Neural cell (in vitro differentiated cells): ENCODE results near the gene C8A. TPM values are rescaled to one million over a fixed set of nuclear protein-coding genes. Genes with fewer than 3 reads are reported as not detected.

Source experiments
- H2AFZ ChIP-seq: fragments of 200-600, 300-800 bp; sonication (generic), shearing (Covaris generic); 2 replicates; pipeline ENCODE4 v1.6.0; 2014; ENCODE audit warnings: low read depth, mild to moderate bottlenecking, antibody characterized with exemption, low read length, moderate library complexity
- H3F3A ChIP-seq: fragments of 200-600 bp; shearing (Covaris generic); 2 replicates; pipeline ENCODE4 v1.6.1; 2016; ENCODE audit warnings: mild to moderate bottlenecking, moderate library complexity, mixed read lengths, antibody characterized with exemption, low read length; ENCODE audit not compliant: insufficient read depth, poor library complexity, severe bottlenecking
- H3K27ac ChIP-seq: fragments of 200-600, 300-800 bp; sonication (generic), shearing (Covaris generic); 2 replicates; pipeline ENCODE4 v1.5.1; 2014; ENCODE audit warnings: mild to moderate bottlenecking, low read length, moderate library complexity
- H3K27me3 ChIP-seq: fragments of 300-800, 200-600 bp; sonication (generic), shearing (Covaris generic); 2 replicates; pipeline ENCODE4 v1.6.0; 2014; ENCODE audit warnings: mild to moderate bottlenecking, low read depth, low read length, moderate library complexity; ENCODE audit not compliant: insufficient read depth
- H3K36me3 ChIP-seq: fragments of 300-800, 200-600 bp; sonication (generic), shearing (Covaris generic); 2 replicates; pipeline ENCODE4 v1.5.1; 2014; ENCODE audit warnings: mild to moderate bottlenecking, antibody characterized with exemption, low read length, moderate library complexity; ENCODE audit not compliant: insufficient read depth
- H3K4me2 ChIP-seq: fragments of 300-800, 200-600 bp; sonication (generic), shearing (Covaris generic); 2 replicates; pipeline ENCODE4 v1.6.0; 2014; ENCODE audit warnings: mild to moderate bottlenecking, low read length
- H3K4me3 ChIP-seq: fragments of 300-800, 200-600 bp; sonication (generic), shearing (Covaris generic); 2 replicates; pipeline ENCODE4 v1.5.1; 2014; ENCODE audit warnings: mild to moderate bottlenecking, low read length, moderate library complexity
- H3K79me2 ChIP-seq: fragments of 200-600 bp; shearing (Covaris generic); replicated peaks from 2 replicates; pipeline ENCODE4 v1.6.0; 2014; ENCODE audit warnings: mild to moderate bottlenecking, low read length, moderate library complexity; ENCODE audit not compliant: insufficient read depth
- H3K9ac ChIP-seq: fragments of 300-800, 200-600 bp; sonication (generic), shearing (Covaris generic); 2 replicates; pipeline ENCODE4 v1.6.1; 2016; ENCODE audit warnings: mild to moderate bottlenecking, low read length, mixed read lengths
- H3K9me2 ChIP-seq: fragments of 200-600 bp; shearing (Covaris generic); 2 replicates; pipeline ENCODE4 v1.6.1; 2016; ENCODE audit warnings: mild to moderate bottlenecking, low read length, mixed read lengths; ENCODE audit not compliant: insufficient read depth
- H3K9me3 ChIP-seq: fragments of 200-600, 300-800 bp; sonication (generic), shearing (Covaris generic); 2 replicates; pipeline ENCODE4 v1.6.1; 2016; ENCODE audit warnings: mild to moderate bottlenecking, mixed run types, low read length, moderate library complexity, mixed read lengths
- H4K20me1 ChIP-seq: fragments of 200-600 bp; shearing (Covaris generic); 2 replicates; pipeline ENCODE4 v1.6.1; 2016; ENCODE audit warnings: mild to moderate bottlenecking, mixed run types; ENCODE audit not compliant: insufficient read depth
- EP300 ChIP-seq: fragments of 450-650 bp; conservative IDR thresholded peaks from 2 replicates; pipeline ENCODE4 v1.6.1; 2014; ENCODE audit warnings: antibody characterized with exemption, mild to moderate bottlenecking, moderate library complexity; ENCODE audit not compliant: poor library complexity, severe bottlenecking
- EZH2 ChIP-seq: fragments of 200-600, 300-800 bp; shearing (Covaris generic), sonication (generic); IDR thresholded peaks from 2 replicates; pipeline ENCODE4 v1.6.1; 2014; ENCODE audit warnings: antibody characterized with exemption, low read length, borderline replicate concordance, mild to moderate bottlenecking; ENCODE audit not compliant: insufficient read depth, poor library complexity, severe bottlenecking
- MXI1 ChIP-seq: fragments of 450-650 bp; conservative IDR thresholded peaks from 2 replicates; pipeline ENCODE4 v1.6.1; 2014; ENCODE audit warnings: antibody characterized with exemption, mild to moderate bottlenecking; ENCODE audit not compliant: poor library complexity, severe bottlenecking
- POLR2AphosphoS5 ChIP-seq: IDR thresholded peaks from 2 replicates; pipeline ENCODE4 v1.6.1; 2012
- RAD21 ChIP-seq: fragments of 450-650 bp; conservative IDR thresholded peaks from 2 replicates; pipeline ENCODE4 v1.6.1; 2014; ENCODE audit warnings: antibody characterized with exemption, mild to moderate bottlenecking, moderate library complexity
- SMC3 ChIP-seq: fragments of 450-650 bp; conservative IDR thresholded peaks from 2 replicates; pipeline ENCODE4 v1.6.1; 2014; ENCODE audit warnings: antibody characterized with exemption, mild to moderate bottlenecking, moderate library complexity; ENCODE audit not compliant: poor library complexity
- TAF1 ChIP-seq: IDR thresholded peaks from 2 replicates; pipeline ENCODE4 v1.6.1; 2012; ENCODE audit warnings: low read depth
- polyA plus RNA-seq: library from polyadenylated mRNA; depleted of rRNA; stranded (reverse); fragments of >200 nt; gene quantifications from 2 replicates; pipeline ENCODE4 v1.2.3, GENCODE V29; 2014
- TF ChIP-seq, protein P1 (sequence below): fragments of 450-650 bp; IDR thresholded peaks from 2 replicates; pipeline ENCODE4 v1.5.1; 2014; ENCODE audit warnings: antibody characterized with exemption, mild to moderate bottlenecking, moderate library complexity; ENCODE audit not compliant: poor library complexity, severe bottlenecking
- TF ChIP-seq, protein P2 (sequence below): IDR thresholded peaks from 2 replicates; pipeline ENCODE4 v1.6.1; 2012; ENCODE audit warnings: borderline replicate concordance

Gene C8A
- polyA plus RNA-seq, 1 donor from 2014 or later: not detected

DNA sequence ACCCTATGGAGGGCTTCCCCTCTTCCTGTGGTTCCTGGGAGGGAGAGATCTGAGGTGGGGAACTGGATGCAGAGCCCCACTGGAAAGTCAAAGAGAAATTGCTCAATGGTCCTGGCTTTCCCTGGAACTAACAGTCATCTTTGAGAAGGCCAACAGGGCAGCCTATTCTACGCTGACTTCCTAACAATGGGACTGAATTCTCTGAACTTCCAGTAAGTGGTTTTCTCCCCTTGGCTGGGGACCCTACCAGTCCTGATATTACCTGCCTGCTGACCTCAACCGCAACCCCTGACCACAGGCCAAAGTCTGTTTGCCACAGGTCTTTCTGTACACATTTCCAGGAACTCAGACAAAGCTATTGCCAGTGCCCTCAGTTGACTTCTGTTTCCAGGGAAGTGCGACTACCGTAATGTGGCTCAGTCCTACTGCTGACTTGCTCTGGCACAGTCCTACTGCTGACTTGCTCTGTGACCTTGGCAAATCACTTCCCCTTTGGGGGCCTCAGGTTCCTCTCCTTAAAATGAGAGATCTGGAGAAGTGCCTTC, 55.9 kb downstream of the C8A start:
- no peaks in the 10 kb centered on the region for H3K27me3 ChIP-seq
- no peaks in the 10 kb centered on the region for H3K9me3 ChIP-seq
- no peaks in the 10 kb centered on the region for H3K36me3 ChIP-seq
- no peaks in the 10 kb centered on the region for H4K20me1 ChIP-seq
- no peaks in the 10 kb centered on the region for H3K79me2 ChIP-seq
- no peak for TF ChIP-seq POLR2AphosphoS5
- TF ChIP-seq EP300: no peak
- no peak for TF ChIP-seq EZH2
- no peak for TF ChIP-seq TAF1
- no peak for TF ChIP-seq MXI1
- TF ChIP-seq, protein P1, sequence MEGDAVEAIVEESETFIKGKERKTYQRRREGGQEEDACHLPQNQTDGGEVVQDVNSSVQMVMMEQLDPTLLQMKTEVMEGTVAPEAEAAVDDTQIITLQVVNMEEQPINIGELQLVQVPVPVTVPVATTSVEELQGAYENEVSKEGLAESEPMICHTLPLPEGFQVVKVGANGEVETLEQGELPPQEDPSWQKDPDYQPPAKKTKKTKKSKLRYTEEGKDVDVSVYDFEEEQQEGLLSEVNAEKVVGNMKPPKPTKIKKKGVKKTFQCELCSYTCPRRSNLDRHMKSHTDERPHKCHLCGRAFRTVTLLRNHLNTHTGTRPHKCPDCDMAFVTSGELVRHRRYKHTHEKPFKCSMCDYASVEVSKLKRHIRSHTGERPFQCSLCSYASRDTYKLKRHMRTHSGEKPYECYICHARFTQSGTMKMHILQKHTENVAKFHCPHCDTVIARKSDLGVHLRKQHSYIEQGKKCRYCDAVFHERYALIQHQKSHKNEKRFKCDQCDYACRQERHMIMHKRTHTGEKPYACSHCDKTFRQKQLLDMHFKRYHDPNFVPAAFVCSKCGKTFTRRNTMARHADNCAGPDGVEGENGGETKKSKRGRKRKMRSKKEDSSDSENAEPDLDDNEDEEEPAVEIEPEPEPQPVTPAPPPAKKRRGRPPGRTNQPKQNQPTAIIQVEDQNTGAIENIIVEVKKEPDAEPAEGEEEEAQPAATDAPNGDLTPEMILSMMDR: no peak
- TF ChIP-seq, protein P2, sequence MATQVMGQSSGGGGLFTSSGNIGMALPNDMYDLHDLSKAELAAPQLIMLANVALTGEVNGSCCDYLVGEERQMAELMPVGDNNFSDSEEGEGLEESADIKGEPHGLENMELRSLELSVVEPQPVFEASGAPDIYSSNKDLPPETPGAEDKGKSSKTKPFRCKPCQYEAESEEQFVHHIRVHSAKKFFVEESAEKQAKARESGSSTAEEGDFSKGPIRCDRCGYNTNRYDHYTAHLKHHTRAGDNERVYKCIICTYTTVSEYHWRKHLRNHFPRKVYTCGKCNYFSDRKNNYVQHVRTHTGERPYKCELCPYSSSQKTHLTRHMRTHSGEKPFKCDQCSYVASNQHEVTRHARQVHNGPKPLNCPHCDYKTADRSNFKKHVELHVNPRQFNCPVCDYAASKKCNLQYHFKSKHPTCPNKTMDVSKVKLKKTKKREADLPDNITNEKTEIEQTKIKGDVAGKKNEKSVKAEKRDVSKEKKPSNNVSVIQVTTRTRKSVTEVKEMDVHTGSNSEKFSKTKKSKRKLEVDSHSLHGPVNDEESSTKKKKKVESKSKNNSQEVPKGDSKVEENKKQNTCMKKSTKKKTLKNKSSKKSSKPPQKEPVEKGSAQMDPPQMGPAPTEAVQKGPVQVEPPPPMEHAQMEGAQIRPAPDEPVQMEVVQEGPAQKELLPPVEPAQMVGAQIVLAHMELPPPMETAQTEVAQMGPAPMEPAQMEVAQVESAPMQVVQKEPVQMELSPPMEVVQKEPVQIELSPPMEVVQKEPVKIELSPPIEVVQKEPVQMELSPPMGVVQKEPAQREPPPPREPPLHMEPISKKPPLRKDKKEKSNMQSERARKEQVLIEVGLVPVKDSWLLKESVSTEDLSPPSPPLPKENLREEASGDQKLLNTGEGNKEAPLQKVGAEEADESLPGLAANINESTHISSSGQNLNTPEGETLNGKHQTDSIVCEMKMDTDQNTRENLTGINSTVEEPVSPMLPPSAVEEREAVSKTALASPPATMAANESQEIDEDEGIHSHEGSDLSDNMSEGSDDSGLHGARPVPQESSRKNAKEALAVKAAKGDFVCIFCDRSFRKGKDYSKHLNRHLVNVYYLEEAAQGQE: no peak
- TF ChIP-seq SMC3: no peak
- TF ChIP-seq RAD21: no peak
- H3K4me2 ChIP-seq: no peak overlapping the region
- H3K27ac ChIP-seq: no peak overlapping the region
- H3K9ac ChIP-seq: no peak overlapping the region
- H2AFZ ChIP-seq: no peak overlapping the region
- H3F3A ChIP-seq: no peaks in the 10 kb centered on the region
- no peak overlapping the region for H3K4me3 ChIP-seq
- H3K9me2 ChIP-seq: no peaks in the 10 kb centered on the region

DNA sequence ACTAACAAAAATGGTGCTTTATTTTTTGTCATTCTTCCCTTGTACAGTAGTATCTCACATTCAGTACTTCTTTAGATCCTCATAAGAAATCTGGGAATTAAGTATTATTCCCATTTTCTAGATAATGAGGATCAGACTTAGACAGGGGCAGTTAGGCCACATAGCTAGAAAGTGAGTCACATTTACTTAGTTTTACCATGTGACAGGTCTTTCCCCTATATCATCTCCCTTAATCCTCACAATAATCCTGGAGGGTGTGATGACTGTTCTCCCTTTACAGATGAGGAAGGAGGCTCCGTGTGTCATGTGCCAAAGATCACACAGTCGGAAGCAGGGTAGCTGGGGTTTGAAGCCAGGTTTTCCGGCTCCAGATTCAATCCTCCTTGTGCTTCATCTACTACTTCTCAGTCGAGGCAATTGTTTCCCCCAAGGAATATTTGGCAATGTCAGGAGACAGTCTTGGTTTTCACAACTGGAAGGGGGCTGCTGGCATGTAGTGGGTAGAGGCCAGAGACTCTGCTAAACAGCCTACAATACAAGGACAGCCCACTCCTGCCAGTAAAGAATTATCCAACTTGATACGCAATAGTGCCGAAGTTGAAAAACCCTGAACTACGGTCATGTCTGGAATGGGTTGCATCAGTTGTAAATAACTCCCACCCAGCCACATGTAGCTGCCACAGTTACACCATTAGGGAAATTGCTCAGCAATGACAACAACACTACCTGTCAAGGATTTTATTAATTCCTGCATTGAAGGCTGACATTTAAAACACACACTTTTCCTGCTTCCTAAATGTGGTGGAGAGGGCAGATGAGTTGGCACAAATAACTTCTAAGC, 56.7 kb downstream of the C8A start:
- no peak for TF ChIP-seq EP300
- no peak for TF ChIP-seq MXI1
- TF ChIP-seq EZH2: no peak
- no peak for TF ChIP-seq TAF1
- no peak for TF ChIP-seq POLR2AphosphoS5
- TF ChIP-seq, protein P1: no peak
- TF ChIP-seq RAD21: no peak
- no peak for TF ChIP-seq SMC3
- TF ChIP-seq, protein P2: no peak
- no peak overlapping the region for H3K4me2 ChIP-seq
- H3K36me3 ChIP-seq: no peaks in the 10 kb centered on the region
- no peaks in the 10 kb centered on the region for H3K9me2 ChIP-seq
- H3F3A ChIP-seq: no peaks in the 10 kb centered on the region
- no peak overlapping the region for H3K27ac ChIP-seq
- H3K79me2 ChIP-seq: no peaks in the 10 kb centered on the region
- no peaks in the 10 kb centered on the region for H3K27me3 ChIP-seq
- H3K4me3 ChIP-seq: no peak overlapping the region
- no peaks in the 10 kb centered on the region for H3K9me3 ChIP-seq
- no peak overlapping the region for H2AFZ ChIP-seq
- H4K20me1 ChIP-seq: no peaks in the 10 kb centered on the region
- no peak overlapping the region for H3K9ac ChIP-seq
